HPDE6-E6E7 (cell line): ENCODE measurements around the gene LRRC43.

Experiments used
- DNase-seq: peaks from one replicate; pipeline ENCODE4 v3.0.0; 2011; ENCODE audit warnings: missing footprints; ENCODE audit errors: extremely low spot score

LRRC43 gene

DNA sequence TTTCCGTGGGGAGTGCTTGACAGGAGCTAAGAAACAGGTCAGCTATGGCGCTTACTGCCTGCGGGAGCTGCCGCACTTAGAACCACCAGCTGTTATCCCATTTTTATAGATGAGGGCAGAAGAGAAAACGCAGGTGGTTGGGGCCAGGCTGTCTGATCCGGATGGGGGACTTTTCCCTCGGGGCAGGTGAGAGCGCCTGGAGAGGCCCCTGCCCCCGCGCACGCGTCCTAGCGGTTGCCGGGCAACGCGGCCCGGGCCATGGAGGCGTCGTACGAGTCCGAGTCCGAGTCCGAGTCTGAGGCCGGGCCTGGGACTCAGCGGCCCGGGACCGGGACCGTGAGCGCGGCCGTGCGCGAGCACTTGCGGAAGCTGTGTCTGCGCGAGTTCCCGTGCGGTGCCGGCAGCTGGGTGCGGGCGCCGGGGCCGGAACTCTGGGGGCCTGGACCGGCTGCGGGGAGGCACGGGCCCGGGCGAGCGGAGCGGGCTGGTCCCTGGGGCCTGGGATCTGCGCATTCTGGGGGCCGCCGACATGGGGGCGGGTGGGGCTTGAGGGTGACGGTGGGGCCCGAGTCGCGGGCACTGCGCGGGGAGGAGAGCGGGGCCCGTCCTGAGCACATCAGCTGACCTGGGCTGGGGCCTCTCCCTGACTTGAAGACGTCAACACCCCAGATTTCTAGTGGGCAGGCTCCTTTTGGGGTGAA is at the start of gene LRRC43:
LRRC43 (plus strand) TSS at position 237 of the 701 bp plus-strand sequence; CDS start at position 259, 22 bp downstream.
- no peak for DNase-seq

GRCh38 chr12:122133192-122133950 is 49.6 kb upstream of the LRRC43 start:
- DNase-seq: no peak

DNA sequence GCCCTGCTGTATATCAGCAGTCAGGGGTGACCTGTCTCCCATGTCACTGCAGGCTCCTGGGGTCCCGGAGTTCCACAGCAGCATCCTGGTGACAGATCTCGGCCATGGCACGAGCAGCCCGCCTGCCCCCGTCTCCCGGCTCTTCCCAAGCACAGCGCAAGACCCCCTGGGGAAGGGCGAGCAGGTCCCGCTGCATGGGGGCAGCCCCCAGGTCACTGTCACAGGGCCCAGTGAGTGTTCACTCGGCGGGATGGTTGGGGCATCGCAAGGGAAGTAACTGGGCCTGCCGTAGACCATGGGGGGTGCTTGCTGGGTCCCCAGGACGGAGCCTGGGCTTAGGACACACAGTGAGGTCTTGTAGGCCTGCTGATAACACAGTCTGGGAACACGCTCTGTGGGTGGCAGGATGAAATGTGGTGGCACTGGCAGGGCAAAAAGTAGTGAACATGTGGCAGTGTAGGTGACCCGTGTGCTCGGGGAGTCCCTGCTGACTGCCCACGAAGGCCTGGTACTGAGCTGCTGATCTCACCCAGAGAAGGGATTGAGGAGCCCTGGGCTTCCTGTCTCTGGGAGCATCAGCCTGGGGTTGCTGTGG is 47.4 kb upstream of the LRRC43 start:
- DNase-seq: no peak

DNA sequence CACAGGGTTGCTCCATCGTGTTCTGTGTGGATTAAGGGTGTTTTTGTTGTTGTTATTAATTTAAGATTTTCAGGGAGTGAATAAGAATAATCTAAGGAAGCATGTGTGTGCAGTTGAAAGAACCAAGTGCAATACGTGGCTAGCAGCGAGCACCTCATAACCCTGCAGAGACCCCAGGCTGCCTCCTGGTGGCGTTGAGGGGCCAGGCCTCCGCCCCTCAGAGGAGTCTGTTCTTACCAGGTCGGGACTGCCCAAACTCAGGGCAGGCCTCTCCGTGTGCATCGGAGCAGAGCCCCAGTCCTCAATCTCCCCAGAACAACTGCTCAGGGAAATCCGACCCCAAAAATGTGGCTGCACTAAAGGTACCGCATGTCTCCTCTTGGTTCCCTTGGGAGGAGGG is 45.7 kb upstream of the LRRC43 start:
- no peak for DNase-seq

DNA sequence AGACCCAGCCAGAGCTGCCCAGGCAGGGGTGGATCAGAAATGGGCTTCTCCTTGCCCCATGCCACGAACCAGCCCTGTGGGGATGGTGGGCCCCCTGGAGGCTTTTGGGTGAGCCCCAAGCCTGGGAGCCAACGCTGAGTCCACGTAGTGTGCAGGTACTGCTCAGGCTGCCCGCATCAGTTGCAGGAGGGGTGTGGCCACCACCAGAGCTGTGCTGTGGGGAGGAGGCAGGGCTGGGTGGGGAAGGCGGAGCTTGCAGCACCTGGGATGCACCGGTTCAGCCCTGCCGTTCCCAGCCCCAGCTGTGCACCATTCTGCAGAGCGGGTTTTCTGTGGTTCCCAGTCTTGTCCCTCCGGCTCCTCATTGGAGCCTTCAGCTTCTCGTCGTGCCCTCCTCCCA is 45.2 kb upstream of the LRRC43 start:
- peak; percentile 50 for DNase-seq

DNA sequence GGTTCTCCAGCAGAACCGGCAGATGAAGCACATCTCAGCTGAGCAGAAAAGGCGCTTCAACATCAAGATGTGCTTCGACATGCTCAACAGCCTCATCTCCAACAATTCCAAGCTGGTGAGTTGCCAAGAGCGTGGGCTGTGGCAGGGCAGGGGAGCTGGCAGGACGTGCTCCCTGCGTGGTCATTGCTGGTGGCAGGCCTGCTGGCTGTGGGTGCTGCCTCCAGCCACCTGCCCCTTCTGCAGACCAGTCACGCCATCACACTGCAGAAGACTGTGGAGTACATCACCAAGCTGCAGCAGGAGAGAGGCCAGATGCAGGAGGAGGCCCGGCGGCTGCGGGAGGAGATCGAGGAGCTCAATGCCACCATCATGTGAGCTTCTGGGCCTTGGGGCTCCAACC is 44.7 kb upstream of the LRRC43 start:
- no peak for DNase-seq

DNA sequence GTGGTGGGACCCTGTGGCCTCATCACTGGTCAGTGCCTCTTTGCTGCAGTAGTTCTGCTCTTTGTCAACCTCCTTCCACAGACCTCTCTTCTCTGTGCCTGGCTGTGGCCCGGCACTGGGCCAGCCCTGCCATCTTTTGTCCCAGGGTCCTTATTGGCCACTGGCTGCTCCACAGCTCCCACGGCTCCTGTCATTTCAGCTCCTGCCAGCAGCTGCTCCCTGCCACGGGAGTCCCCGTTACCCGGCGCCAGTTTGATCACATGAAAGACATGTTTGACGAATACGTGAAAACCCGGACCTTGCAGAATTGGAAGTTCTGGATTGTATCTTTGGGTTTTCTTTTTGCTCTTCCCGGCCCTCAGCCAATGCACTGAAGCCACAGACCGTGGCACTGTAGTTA is 44.3 kb upstream of the LRRC43 start:
- no peak for DNase-seq

- DNase-seq: no peak
Observed at GRCh38 chr12:122139266-122139665, 43.7 kb upstream of the LRRC43 start.

DNA sequence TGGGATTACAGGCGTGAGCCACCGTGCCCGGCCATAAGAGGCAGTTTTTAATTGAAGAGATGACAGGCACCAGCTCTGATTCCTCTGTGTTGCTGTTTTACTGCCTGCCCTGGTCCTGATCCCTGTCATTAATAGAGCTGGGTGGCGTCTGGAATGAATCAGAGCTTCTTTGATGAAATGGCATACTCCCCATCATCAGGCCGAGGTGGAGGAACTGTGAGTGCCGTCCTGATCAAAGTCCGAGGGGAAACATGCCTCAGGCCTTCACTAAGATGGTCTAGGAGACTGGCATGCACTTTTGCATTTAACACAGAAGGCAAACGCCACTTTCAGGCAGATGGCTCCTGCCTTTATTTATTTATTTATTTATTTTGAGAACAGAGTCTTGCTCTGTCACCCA is 43.0 kb upstream of the LRRC43 start:
- DNase-seq: no peak

- DNase-seq: no peak
Observed at GRCh38 chr12:122140467-122141257, 42.3 kb upstream of the LRRC43 start.

DNA sequence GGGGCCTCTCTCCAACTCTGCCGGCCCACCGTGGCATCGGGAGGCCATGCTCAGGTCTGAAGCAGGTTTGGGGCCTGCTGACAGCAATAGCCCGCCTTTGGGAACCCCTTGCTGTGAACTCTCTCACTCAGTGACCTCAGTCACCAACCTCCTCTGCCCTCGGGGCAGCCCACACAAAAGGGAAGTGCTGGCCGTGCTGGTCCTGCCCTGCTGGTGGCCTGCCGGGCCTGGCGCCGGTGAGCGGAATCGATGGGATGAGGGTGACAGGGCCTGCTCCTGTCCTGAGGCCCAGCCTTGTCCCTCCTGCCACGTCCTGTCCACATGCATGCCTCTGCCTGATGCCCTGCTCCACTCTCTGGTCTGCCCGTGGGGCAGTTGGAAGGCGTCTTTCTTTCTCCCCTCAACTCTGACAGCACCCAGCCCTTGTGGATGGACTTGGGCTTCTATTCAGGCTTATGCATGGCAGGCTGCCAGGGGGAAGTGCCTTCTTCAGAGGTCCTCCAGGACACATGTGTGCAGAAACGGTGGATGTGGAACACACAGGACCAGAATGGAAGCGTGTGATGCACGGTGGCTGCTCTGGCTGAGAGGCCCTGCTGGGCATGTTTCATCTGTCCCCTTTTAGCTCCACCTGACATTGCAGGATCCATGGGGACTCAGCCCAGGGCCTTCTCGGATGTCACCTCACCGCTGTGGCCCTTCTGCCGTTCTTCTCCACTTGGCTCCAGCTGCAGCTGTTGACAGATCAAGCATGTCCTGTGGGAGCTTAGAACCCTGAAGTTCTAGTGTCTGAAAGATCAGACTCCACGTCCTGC is 40.8 kb upstream of the LRRC43 start:
- DNase-seq: no peak

- no peak for DNase-seq
Observed at GRCh38 chr12:122142857-122143256, 40.1 kb upstream of the LRRC43 start.

DNA sequence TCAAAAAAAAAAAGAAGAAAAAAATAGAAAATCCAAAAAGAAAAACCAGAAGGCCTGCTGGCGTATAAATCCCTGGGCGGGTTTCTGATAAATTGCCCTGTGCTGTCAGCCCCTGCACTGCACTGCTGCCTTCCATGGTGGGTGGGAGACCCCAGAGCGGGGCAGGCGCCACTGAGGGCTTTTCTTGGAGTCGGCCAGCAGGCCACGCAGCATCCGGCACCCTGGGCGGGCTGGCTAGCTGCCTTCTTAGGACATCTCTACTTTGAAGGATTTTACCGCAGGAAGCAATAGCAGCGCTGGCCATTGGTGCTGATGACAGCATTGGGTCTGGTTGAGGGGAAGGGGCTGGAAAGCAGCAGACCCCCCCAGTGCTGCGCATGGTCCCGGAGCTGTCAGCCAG is 38.0 kb upstream of the LRRC43 start:
- no peak for DNase-seq

- DNase-seq: no peak
Observed at GRCh38 chr12:122145505-122146330, 37.2 kb upstream of the LRRC43 start.

GRCh38 chr12:122147514-122148290 is 35.2 kb upstream of the LRRC43 start:
- no peak for DNase-seq

DNA sequence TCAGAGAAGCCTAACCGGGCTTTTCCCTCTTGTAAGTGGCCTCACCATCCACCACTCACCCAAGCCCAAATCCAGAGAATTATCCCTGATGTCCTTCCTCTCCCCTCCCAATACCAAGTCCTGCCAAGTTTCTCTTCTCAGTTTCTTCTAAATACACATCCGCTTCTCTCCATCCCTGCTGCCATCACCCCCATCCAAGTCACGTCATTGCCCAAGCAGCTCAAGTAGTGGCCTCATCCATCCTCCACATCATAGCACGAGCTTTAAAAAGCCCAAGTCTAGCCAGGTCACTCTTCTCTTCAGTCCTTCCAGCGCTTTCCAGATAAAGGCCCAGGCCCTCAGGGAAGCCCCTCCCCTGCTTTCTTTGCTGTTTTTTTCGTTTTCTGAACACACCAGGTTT is 34.3 kb upstream of the LRRC43 start:
- DNase-seq: no peak

DNA sequence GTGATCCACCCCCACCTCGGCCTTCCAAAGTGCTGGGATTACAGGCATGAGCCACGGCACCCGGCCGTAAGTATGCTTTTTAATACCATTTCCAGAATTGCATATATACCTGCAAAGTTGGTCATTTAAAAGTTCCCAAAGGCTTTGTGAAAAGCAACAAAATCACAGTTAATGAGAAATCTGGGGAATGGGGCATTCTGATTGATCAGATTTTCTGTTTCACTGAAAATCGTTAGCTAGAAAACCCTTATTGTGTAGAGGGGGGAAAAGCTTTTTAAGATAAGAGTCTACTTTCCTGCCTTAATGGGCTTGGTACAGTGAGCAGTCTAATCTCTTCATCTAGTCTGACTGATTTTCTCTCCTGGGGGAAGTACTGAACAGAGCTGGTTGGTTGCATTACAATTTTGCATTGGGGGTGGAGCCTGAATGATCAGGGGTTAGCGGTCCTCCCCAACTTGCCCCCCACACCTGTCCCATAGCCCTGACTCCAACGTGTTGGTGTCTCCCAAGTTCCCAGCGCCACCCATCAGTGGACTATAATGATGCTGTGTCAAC is 32.7 kb upstream of the LRRC43 start:
- no peak for DNase-seq

GRCh38 chr12:122152754-122153153 is 30.2 kb upstream of the LRRC43 start:
- DNase-seq: no peak

DNA sequence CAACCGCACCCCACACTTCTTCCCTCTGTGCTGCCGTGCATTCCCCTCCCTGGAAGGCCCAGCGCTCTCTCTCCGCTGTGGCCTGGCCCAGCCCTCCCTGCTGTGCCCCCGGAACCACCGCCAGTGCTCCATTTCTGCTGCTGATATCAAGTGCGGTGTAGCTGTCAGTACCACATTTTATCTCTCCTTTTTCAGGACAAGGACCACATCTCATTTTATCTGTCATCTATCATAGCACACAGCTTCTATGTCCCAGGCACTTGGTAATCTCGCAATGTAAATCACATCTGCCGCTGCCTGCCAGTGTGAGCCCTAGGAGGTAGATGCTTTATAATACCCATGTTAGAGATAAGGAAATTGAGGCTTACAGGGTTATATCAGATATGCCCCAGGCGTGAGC is 27.2 kb upstream of the LRRC43 start:
- no peak for DNase-seq
